BE2C (cell line): ENCODE data around the gene ORM2.

Source experiments
- DNase-seq: peaks from one replicate; pipeline ENCODE4 v3.0.0-alpha.2; 2020
- H3K27me3 ChIP-seq: fragments of 250-450 bp; sonication (Bioruptor Pico); 2 replicates; pipeline ENCODE4 v1.5.1; 2020; ENCODE audit warnings: mild to moderate bottlenecking
- H3K36me3 ChIP-seq: fragments of 250-450 bp; sonication (Bioruptor Pico); 2 replicates; pipeline ENCODE4 v1.5.1; 2020; ENCODE audit warnings: mild to moderate bottlenecking
- H3K4me1 ChIP-seq: fragments of 250-450 bp; sonication (Bioruptor Pico); 2 replicates; pipeline ENCODE4 v1.5.1; 2020
- H3K4me3 ChIP-seq: 2 replicates; pipeline ENCODE4 v1.5.1; 2011; ENCODE audit warnings: low read depth, low read length
- H3K9me3 ChIP-seq: fragments of 250-450 bp; sonication (Bioruptor Pico); 2 replicates; pipeline ENCODE4 v1.5.1; 2020
- TF ChIP-seq, protein P1 (sequence below): IDR thresholded peaks from 2 replicates; pipeline ENCODE4 v1.5.1; 2012; ENCODE audit warnings: mild to moderate bottlenecking, low read depth, low read length

The ORM2 gene

GRCh38 chr9:114283551-114284111 lies 46.0 kb upstream of the ORM2 start:
- Histone ChIP-seq H3K9me3 (no peaks in the 10 kb centered on the region), H3K27me3 (no peaks in the 10 kb centered on the region), H3K4me1 (peaks cover 4% of the 10 kb centered on the region; the same call in 1 of the 2 replicates), H3K4me3 (no peak overlapping the region), H3K36me3 (no peaks in the 10 kb centered on the region)
- TF ChIP-seq, protein P1, sequence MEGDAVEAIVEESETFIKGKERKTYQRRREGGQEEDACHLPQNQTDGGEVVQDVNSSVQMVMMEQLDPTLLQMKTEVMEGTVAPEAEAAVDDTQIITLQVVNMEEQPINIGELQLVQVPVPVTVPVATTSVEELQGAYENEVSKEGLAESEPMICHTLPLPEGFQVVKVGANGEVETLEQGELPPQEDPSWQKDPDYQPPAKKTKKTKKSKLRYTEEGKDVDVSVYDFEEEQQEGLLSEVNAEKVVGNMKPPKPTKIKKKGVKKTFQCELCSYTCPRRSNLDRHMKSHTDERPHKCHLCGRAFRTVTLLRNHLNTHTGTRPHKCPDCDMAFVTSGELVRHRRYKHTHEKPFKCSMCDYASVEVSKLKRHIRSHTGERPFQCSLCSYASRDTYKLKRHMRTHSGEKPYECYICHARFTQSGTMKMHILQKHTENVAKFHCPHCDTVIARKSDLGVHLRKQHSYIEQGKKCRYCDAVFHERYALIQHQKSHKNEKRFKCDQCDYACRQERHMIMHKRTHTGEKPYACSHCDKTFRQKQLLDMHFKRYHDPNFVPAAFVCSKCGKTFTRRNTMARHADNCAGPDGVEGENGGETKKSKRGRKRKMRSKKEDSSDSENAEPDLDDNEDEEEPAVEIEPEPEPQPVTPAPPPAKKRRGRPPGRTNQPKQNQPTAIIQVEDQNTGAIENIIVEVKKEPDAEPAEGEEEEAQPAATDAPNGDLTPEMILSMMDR = no peak
- peak; percentile 9 for DNase-seq

DNA sequence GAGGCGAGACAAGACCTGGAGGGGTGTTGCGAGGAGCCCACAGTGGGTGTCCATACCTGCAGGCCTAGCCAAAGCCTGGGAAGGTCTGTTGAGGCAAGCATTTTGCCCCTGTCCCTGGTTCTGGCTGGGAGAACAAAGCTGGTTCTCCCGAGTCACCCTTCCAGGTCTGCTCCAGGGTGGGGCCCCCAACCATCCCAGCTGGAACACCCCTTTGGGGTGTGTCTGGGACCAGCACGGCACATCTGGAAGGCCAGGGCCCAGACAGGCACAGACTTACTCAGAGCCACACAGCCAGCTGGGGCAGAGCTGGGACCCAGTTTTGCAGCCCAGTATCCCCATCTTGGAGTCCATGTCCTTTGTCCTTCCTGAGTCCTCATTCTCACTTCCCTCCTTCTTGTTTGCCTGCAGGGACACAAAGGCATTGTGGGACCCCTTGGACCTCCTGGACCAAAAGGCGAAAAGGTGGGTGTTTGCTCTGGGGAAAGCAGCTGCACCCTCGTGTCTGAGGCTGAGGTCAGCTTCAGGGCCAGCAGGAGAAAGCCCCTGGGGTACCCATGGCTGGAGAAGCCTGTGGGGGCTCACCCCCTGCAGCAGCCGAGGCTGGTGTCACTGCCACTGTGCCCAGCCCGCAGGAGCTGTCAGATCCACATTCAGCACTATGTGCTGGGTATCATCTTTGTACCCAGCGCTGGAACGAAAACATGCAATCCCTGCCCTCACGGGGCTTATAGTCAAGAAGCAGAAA lies 45.2 kb upstream of the ORM2 start:
- Histone ChIP-seq H3K9me3 (no peaks in the 10 kb centered on the region), H3K4me1 (peaks cover 4% of the 10 kb centered on the region; the same call in 1 of the 2 replicates)
- TF ChIP-seq, protein P1 = no peak

DNA sequence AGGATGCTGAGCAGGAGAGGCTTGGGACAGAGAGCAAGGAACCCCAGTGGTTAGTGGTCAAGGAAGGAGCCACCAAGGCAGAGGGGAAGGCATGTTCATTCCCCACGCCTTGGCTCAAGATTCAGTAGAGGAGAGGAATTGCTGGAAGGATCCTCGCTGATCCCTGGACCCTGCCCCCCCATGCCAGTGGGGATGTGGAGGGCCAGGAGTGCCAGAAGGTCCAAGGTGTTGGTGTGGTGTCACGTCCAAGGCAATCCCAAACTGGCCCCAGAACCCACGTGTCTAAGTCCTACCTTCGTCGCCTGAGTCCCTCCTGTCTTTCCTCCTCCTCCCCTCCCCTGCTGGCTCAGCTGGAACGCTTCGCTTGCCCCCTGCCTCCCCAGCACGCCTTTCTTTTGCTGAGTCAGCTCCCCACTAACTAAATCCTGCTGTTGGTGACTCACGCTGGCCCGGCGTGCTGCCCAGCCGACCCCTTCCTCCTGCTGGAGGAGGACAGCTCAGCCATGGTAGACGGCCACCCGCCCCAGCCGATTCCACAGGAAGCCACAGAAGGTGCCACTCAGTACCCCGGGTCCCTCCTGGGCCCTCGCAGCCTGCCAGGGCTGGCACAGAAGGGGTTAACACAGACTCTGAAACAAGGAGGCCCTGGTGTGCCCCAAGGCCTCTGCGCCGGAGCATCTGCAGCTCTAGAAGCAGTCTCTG lies 44.4 kb upstream of the ORM2 start:
- Histone ChIP-seq H3K4me3 (no peak overlapping the region), H3K36me3 (no peaks in the 10 kb centered on the region), H3K9me3 (no peaks in the 10 kb centered on the region), H3K27me3 (no peaks in the 10 kb centered on the region), H3K4me1 (peaks cover 4% of the 10 kb centered on the region; the same call in 1 of the 2 replicates)
- TF ChIP-seq, protein P1 = no peak
- DNase-seq = peak; percentile 38

More for the DNA sequence above, 45.2 kb upstream of the ORM2 start:
- DNase-seq = peak; percentile 4
- H3K27me3 ChIP-seq = no peaks in the 10 kb centered on the region
- no peaks in the 10 kb centered on the region for H3K36me3 ChIP-seq
- H3K4me3 ChIP-seq = no peak overlapping the region

DNA sequence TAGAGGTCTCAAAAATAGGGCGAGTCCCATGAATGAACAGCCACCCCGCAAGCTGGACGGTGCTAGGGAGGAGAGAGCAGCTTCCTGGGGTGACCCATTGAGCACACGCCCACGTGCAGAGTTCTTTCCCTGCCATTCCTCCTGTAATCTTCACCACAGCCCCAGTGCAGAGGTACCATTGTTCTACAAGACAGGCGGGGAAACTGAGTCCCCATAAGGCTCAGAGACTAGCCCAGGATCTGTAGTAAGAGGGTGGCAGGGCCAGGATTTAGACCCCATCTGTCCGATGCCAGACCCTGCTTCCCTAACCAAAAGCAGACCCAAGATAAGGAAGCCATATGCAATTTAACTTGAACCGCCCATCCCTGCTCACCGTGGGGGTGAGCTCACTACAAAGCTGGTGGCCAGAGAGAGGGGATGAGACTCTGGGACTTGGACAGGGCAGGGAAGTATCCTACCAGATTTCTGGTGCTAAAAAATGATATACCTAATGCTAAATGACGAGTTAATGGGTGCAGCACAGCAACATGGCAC lies 43.5 kb upstream of the ORM2 start:
- H3K4me3 ChIP-seq = no peak overlapping the region
- peaks cover 4% of the 10 kb centered on the region; the same call in 1 of the 2 replicates for H3K4me1 ChIP-seq
- TF ChIP-seq, protein P1 = no peak
- peak; percentile 33 for DNase-seq
- no peaks in the 10 kb centered on the region for H3K9me3 ChIP-seq
- peaks cover 3% of the 10 kb centered on the region; the same call in 1 of the 2 replicates for H3K27me3 ChIP-seq
- H3K36me3 ChIP-seq = no peaks in the 10 kb centered on the region

- TF ChIP-seq, protein P1 = no peak
- Histone ChIP-seq H3K36me3 (no peaks in the 10 kb centered on the region), H3K4me1 (peaks cover 4% of the 10 kb centered on the region; the same call in 1 of the 2 replicates), H3K27me3 (peaks cover 3% of the 10 kb centered on the region; the same call in 1 of the 2 replicates), H3K9me3 (no peaks in the 10 kb centered on the region), H3K4me3 (no peak overlapping the region)
- peak; percentile 8 for DNase-seq
Measured at GRCh38 chr9:114287001-114287762, 42.5 kb upstream of the ORM2 start.
